ENCODE results near the gene CNBD2.
"Not testable (repeated sequence)": the region's sequence is repeated elsewhere in the genome, so short reads cannot be mapped to it uniquely, and the experiment has no call there.

The CNBD2 gene

DNA sequence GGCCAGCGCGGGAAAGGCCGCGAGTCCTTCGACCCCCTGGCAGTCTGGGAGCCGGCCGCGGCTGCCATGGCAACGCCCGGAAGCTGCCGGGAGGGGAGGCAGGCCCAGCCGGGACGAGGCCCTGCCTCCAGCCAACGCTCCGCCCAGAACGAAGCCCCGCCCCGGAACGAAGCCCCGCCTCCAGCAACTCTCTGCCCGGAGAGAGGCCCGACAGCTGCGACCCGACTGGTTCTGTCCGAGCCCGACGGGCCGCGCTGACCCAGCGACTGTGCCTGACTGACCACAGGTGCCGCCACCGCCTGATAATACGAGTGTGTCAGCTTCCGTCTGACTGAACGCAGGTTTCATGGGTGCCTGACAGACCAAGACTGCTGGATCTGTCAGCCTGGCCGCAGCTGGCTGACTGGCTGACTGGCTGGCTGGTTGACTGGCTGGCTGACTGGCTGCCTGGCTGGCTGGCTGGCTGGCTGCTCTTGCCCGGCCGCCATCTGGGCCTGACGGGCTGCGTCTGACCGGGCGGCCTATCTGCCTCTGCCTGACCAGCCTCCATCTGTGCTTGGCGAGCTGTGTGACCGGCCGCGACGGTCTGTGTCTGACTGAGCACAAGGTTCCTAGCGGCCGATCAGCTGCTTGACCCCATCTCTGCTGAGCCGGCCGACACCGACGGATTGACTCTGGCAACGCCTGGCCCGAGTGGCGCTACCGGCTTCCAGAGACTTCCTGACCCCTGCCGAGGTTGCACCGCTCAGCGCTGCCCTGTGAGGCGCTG is 96.5 kb downstream of the CNBD2 start:
- peak; percentile 56 for DNase-seq

DNA sequence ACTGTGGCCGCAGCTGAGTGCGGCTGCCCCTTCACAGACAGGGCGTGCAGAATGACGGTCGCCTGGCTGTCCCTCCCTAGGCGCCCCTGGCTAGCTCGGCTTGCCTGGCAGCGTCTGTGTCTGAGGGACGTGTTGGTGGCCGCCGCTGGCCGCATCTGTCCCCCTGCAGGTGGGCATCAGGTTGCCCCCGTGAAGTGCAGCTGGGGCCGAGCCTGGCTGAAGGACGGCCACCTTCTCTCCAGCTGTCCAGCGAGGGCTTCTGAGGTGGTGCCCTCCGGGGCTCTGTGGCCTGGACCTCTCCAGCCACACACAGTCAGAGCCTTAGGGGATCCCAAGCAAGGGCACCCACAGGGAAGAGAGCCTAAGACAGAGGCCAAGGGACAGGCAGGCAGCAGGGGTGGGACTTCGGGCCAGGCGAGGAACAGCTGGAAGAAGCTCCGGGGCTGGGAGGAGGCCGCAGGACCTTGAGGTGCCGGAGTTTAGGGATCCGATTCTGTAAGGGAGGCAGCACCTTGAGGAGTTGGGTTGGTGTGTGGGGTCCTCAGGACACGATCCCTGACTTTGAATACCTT is 97.1 kb downstream of the CNBD2 start:
- DNase-seq: no peak

DNA sequence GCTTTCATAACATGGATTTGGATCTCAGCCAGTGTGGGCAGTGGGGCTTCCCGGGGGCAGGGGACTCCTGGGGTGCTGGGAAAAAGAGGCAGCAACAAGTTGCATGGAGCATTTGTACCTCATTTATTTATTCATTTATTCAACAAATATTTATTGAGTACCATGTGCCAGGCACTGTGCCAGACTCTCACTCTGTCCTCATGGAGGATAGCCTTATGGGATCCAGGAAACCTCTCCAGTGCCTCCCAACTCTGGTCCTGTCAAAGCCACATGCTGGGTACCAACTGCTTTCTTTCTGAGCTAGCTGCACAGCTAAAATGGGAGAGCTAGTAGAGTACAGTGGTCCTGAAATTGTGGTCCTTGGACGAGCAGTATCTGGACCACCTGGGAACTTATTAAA is 98.4 kb downstream of the CNBD2 start:
- no peak for DNase-seq

DNA sequence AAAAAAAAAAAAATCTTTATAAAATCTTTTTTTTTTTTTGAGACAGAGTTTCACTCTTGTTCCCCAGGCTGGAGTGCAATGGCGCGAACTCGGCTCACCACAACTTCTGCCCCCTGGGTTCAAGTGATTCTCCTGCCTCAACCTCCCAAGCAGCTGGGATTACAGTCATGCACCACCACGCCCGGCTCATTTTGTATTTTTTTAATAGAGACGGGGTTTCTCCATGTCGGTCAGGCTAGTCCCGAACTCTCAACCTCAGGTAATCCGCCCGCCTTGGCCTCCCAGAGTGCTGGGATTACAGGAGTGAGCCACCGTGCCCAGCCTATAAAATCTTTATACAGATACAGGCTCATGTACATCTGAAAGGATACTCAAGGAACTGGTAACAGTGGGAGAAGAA is 100.1 kb downstream of the CNBD2 start:
- DNase-seq: not testable (repeated sequence)

DNA sequence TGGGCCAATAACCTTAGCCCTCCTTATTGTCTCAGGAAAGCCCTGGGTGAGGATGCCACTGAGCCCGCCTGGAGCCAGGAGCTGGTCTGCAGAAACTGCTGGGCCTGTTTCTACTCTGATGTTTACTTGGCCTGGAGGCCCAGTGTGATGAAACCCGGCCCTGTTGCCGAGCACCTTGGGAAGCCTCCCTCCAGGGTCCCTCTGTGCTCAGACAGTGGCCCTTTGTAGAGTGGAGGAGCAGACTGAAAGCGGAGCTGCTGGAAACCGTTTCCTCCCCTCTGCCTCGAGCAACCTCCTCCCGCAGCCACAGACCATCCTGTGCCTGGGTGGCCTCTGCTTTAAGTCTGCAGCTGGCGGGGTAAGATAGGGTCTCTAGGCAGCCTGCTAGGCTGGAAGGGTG is 102.1 kb downstream of the CNBD2 start:
- DNase-seq: no peak

DNA sequence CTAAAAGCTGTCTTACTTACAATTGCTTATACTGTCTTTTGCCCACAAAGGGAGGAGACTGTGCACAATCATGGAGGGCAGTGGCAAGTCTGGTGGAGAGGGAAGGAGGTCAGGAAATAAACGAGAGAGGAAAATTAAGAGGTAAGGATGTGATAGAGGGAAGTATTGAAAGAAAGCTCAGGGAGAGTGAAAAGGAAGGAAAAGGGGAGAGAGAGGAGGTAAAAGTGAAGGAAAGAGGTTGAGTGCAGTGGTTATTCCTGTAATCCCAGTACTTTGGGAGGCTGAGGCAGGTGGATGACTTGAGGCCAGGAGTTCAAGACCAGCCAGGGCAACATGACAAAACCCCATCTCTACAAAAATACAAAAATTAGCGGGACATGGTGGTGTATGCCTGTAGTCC is 103.5 kb downstream of the CNBD2 start:
- no peak for DNase-seq

DNA sequence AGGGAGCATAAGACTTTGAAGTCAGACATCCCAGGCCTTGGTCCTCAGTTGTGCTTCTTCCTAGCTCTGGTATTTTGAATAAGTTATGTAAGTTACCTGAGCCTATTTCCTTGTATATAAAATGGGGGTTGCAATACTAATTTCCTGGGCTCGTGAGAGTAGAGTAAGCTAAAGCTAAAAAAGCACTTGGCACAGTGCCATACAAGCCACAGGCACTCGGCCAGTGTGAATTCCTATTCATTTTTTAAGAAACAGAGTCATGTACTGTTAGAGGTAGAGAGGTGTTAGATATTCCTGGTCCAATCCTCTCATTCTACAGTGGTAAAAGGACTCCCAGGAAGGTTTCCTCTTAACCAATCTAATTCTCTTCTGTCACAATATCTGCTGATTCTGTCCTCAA is 106.6 kb downstream of the CNBD2 start:
- no peak for DNase-seq

DNA sequence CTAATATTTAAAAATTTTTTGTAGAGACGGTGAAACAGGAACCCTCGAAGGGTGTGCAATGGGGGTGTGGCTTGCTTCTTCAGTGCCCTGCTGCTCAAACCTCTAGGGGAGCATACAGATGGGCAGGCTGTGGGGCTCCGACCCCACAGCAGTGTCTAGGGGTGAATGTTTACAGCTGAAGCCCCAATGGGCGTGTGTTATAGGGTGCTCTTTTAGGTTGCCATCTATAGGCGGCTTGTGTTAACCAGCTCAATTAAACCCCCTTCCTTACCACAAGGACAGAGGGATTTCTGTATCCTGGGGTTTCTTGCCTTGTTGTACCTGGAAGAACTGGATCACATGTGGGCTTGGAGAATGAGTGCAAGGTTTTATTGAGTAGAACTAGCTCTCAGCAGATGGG is 109.4 kb downstream of the CNBD2 start:
- not testable (repeated sequence) for DNase-seq

DNA sequence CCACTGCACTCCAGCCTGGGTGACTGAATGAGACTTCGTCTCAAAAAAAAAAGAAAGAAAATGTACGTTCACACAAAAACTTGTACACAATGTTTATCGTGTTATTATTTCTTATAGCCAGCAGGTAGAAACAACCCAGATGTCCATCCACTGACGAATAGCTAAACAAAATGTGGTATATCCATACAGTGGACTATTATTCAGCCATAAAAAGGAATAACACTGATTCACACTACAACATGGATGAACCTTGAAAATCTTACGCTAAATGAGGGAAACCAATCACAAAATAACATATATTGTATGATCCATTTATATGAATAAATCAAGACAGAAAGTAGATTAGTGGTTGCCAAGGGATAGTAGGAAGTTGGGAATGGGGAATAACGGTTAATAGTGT is 111.1 kb downstream of the CNBD2 start:
- DNase-seq: no peak

DNA sequence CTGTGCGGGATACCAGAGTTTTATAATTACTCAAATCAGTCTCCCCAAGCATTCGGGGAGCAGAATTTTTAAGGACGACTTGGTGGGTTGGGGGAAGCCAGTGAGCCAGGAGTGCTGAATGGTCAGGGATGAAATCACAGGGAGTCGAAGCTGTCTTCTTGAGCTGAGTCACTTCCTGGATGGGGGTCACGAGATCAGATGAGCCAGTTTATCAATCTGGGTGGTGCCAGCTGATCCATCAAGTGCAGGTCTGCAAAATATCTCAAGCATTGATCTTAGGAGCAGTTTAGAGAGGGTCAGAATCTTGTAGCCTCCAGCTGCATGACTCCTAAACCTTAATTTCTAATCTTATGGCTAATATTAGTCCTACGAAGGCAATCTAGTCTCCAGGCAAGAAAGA is 111.6 kb downstream of the CNBD2 start:
- DNase-seq: not testable (repeated sequence)

All from DMS153 (cell line).